Keratinocyte (primary cell): ENCODE data around the gene CHD3. TPM values are rescaled to one million over a fixed set of nuclear protein-coding genes. Genes with fewer than 3 reads are reported as not detected.

Source experiments
- DNase-seq: peaks from one replicate; pipeline ENCODE4 v3.0.0-alpha.2; 2011; ENCODE audit warnings: low read depth, missing footprints, low spot score
- FAIRE-seq: peaks from 2 replicates; lab custom pipeline; 2011; peaks lifted over from hg19 to GRCh38; lab: Jason Lieb, UNC
- H2AFZ ChIP-seq: 2 replicates; pipeline ENCODE4 v1.6.0; 2012; ENCODE audit warnings: low read length, control low read depth, inconsistent platforms; ENCODE audit not compliant: control insufficient read depth
- H3K27ac ChIP-seq: 2 replicates; pipeline ENCODE4 v1.5.1; 2011; ENCODE audit warnings: low read length; ENCODE audit not compliant: control insufficient read depth, insufficient read depth
- H3K27me3 ChIP-seq: 3 replicates; pipeline ENCODE4 v1.6.0; 2011; ENCODE audit warnings: low read length; ENCODE audit not compliant: control insufficient read depth, insufficient read depth; ENCODE audit errors: extremely low read depth
- H3K36me3 ChIP-seq, 2 experiments: 2 replicates in 1 of 2; 3 replicates in 1 of 2; pipeline ENCODE4 v1.5.1; 2011; ENCODE audit warnings: low read length in 2 of 2, mild to moderate bottlenecking in 1 of 2; ENCODE audit not compliant: control insufficient read depth in 2 of 2, insufficient read depth in 2 of 2; ENCODE audit errors: extremely low read depth in 1 of 2
- H3K4me1 ChIP-seq: 3 replicates; pipeline ENCODE4 v1.5.1; 2011; ENCODE audit warnings: low read length; ENCODE audit not compliant: control insufficient read depth, insufficient read depth; ENCODE audit errors: extremely low read depth
- H3K4me2 ChIP-seq: 3 replicates; pipeline ENCODE4 v1.6.0; 2011; ENCODE audit warnings: low read depth, low read length; ENCODE audit not compliant: control insufficient read depth, insufficient read depth; ENCODE audit errors: extremely low read depth
- H3K4me3 ChIP-seq, 3 experiments: fragments of 200-600 bp in 1 of 3; sonication (generic) in 1 of 3; 2 replicates in 2 of 3; 3 replicates in 1 of 3; pipeline ENCODE4 v1.5.1; 2011 to 2016; ENCODE audit warnings: low read length in 3 of 3, mild to moderate bottlenecking in 3 of 3, control low read depth in 2 of 3, inconsistent platforms in 1 of 3, low read depth in 1 of 3, mixed read lengths in 1 of 3, mixed run types in 1 of 3, moderate library complexity in 1 of 3; ENCODE audit not compliant: control insufficient read depth in 2 of 3, insufficient read depth in 2 of 3; ENCODE audit errors: extremely low read depth in 1 of 3
- H3K79me2 ChIP-seq: 2 replicates; pipeline ENCODE4 v1.6.0; 2012; ENCODE audit warnings: low read length; ENCODE audit not compliant: control insufficient read depth, insufficient read depth
- H3K9ac ChIP-seq: 3 replicates; pipeline ENCODE4 v1.6.0; 2011; ENCODE audit warnings: low read length; ENCODE audit not compliant: control insufficient read depth, insufficient read depth; ENCODE audit errors: extremely low read depth
- H3K9me1 ChIP-seq: 3 replicates; pipeline ENCODE4 v1.6.0; 2011; ENCODE audit warnings: low read length; ENCODE audit not compliant: control insufficient read depth, insufficient read depth; ENCODE audit errors: extremely low read depth
- H3K9me3 ChIP-seq: 2 replicates; pipeline ENCODE4 v1.5.1; 2012; ENCODE audit warnings: low read depth, low read length; ENCODE audit not compliant: control insufficient read depth
- H4K20me1 ChIP-seq: 3 replicates; pipeline ENCODE4 v1.6.0; 2011; ENCODE audit warnings: low read length; ENCODE audit not compliant: control insufficient read depth, insufficient read depth; ENCODE audit errors: extremely low read depth
- EZH2 ChIP-seq: IDR thresholded peaks from one replicate; pipeline ENCODE4 v1.6.1; 2012; ENCODE audit warnings: inconsistent platforms, mild to moderate bottlenecking, low read length, moderate library complexity
- dilution Hi-C: fragments of 300-500 bp; cut with MboI; formaldehyde crosslinking; loops from one replicate; pipeline ENCODE4 v1.7.0; 2020; ENCODE audit warnings: low sequenced_read_pairs; ENCODE audit not compliant: extremely low pct_ligation_motif_present
- polyA plus RNA-seq, 5 experiments: library from polyadenylated mRNA; depleted of rRNA in 3 of 5; stranded (reverse) in 3 of 5; stranded (forward) in 1 of 5; unstranded in 1 of 5; fragments of >200 nt; gene quantifications; 1 replicate in 1 of 5; 2 replicates in 3 of 5; 3 replicates in 1 of 5; pipeline versions ENCODE4 v1.2.1 to v1.2.3, GENCODE V29; 2011 to 2012; ENCODE audit warnings: missing spikeins in 2 of 5, low read depth in 1 of 5, low replicate concordance in 1 of 5
- TF ChIP-seq, protein P1 (sequence below), 3 experiments: IDR thresholded peaks in 1 of 3; conservative IDR thresholded peaks in 1 of 3; optimal IDR thresholded peaks in 1 of 3; 2 replicates in 2 of 3; 3 replicates in 1 of 3; pipeline versions ENCODE3 to v1.5.1; 2011; ENCODE audit warnings: low read length in 3 of 3, mild to moderate bottlenecking in 3 of 3, moderate library complexity in 2 of 3, control low read depth in 1 of 3, inconsistent platforms in 1 of 3; ENCODE audit not compliant: insufficient read depth in 2 of 3; ENCODE audit errors: extremely low read depth in 1 of 3

The CHD3 gene
- polyA plus RNA-seq, 1 donor (not counting 4 experiments of a cell fraction or from before 2014, with no cell fraction given) = 30.1 TPM

DNA sequence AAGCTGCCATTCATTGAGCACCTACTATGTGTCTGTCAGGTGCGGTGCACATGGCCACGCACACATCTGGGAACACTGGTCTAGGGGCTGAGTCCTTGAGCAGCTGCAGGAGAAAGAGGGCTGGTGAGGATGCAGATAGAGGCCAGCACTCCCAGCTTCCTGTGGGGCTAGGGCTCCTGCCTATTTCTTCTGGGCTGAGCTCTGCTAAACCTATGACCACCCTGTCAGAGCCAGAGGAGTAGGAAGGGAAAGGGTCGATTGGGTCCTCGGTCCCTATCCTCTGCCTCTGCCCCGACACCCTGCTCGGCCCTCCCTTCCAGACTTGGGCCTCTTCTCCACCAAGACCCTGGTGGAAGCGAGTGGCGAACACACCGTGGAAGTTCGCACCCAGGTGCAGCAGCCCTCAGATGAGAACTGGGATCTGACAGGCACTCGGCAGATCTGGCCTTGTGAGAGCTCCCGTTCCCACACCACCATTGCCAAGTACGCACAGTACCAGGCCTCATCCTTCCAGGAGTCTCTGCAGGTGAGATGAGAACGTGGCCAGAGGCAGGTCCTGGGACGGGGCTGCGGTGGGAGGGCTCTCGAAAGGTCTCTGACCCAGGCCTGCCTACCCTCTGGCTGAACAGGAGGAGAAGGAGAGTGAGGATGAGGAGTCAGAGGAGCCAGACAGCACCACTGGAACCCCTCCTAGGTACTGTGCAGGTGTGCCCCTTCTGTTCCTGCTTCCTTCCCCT lies 37.7 kb upstream of the CHD3 start:
- Histone ChIP-seq H3K27me3 (no peaks in the 10 kb centered on the region), H3K9me3 (no peaks in the 10 kb centered on the region), H3K27ac (no peak overlapping the region), H3K4me3 (no peak overlapping the region), H3K9me1 (no peaks in the 10 kb centered on the region), H3K9ac (no peak overlapping the region), H3K4me1 (peaks cover 23% of the 10 kb centered on the region), H3K4me2 (peak overlapping the region; percentile 25), H4K20me1 (peaks cover 8% of the 10 kb centered on the region), H2AFZ (no peak overlapping the region), H3K36me3 (peaks cover 37 to 39% of the 10 kb centered on the region in 2 experiments), H3K79me2 (peaks cover 23% of the 10 kb centered on the region)
- DNase-seq (no peak), FAIRE-seq (no peak)
- dilution Hi-C loops = no loop called here
- TF ChIP-seq, protein P1, sequence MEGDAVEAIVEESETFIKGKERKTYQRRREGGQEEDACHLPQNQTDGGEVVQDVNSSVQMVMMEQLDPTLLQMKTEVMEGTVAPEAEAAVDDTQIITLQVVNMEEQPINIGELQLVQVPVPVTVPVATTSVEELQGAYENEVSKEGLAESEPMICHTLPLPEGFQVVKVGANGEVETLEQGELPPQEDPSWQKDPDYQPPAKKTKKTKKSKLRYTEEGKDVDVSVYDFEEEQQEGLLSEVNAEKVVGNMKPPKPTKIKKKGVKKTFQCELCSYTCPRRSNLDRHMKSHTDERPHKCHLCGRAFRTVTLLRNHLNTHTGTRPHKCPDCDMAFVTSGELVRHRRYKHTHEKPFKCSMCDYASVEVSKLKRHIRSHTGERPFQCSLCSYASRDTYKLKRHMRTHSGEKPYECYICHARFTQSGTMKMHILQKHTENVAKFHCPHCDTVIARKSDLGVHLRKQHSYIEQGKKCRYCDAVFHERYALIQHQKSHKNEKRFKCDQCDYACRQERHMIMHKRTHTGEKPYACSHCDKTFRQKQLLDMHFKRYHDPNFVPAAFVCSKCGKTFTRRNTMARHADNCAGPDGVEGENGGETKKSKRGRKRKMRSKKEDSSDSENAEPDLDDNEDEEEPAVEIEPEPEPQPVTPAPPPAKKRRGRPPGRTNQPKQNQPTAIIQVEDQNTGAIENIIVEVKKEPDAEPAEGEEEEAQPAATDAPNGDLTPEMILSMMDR (optimal IDR thresholded peaks at IDR 0.05 in 1 of 3, IDR thresholded peaks at IDR 0.05 in 1 of 3, conservative IDR thresholded peaks at IDR 0.05 in 1 of 3; ENCODE audit: extremely low read depth in 1 of 3, insufficient read depth in 2 of 3, low read length in 3 of 3) = no peak
- no peak for TF ChIP-seq EZH2

DNA sequence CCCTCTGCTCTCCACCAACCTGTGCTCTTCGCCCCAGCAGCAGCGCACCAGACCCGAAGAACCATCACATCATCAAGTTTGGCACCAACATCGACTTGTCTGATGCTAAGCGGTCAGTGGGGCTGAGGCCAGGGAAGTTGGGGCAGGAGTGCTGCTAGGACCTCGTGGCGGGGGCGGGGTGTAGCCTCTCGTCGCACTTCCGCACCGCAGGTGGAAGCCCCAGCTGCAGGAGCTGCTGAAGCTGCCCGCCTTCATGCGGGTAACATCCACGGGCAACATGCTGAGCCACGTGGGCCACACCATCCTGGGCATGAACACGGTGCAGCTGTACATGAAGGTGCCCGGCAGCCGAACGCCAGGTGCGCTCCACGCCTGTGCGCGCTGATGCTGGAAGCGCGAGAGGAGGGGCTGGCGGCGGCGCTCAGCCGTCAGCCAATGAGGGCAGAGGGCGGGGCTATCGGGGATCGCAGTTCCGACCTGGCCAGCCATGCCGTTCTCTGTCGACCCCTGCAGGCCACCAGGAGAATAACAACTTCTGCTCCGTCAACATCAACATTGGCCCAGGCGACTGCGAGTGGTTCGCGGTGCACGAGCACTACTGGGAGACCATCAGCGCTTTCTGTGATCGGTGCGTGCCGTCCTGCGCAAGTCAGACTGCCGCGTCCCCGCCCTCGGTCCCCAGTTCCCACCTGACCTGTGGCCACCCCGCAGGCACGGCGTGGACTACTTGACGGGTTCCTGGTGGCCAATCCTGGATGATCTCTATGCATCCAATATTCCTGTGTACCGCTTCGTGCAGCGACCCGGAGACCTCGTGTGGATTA lies 36.9 kb upstream of the CHD3 start:
- Histone ChIP-seq H3K9me1 (no peaks in the 10 kb centered on the region), H3K27me3 (no peaks in the 10 kb centered on the region), H3K9me3 (no peaks in the 10 kb centered on the region), H3K79me2 (peaks cover 23% of the 10 kb centered on the region), H2AFZ (no peak overlapping the region), H3K27ac (no peak overlapping the region), H4K20me1 (peaks cover 8% of the 10 kb centered on the region), H3K4me1 (peaks cover 31% of the 10 kb centered on the region), H3K36me3 (peaks cover 33 to 39% of the 10 kb centered on the region in 2 experiments), H3K4me2 (peak overlapping the region; percentile 25), H3K4me3 (no peak overlapping the region), H3K9ac (no peak overlapping the region)
- TF ChIP-seq EZH2 = no peak
- TF ChIP-seq, protein P1 (optimal IDR thresholded peaks at IDR 0.05 in 1 of 3, IDR thresholded peaks at IDR 0.05 in 1 of 3, conservative IDR thresholded peaks at IDR 0.05 in 1 of 3; ENCODE audit: extremely low read depth in 1 of 3, insufficient read depth in 2 of 3, low read length in 3 of 3) = peak; percentile 89 to 99 (median 98)
- dilution Hi-C loops = no loop called here
- DNase-seq = no peak
- FAIRE-seq = peak; percentile 72
